ENCODE results near the gene MCRS1. TPM values are rescaled to one million over a fixed set of nuclear protein-coding genes. Genes with fewer than 3 reads are reported as not detected.
"Not testable (repeated sequence)": the region's sequence is repeated elsewhere in the genome, so short reads cannot be mapped to it uniquely, and the experiment has no call there.

MCRS1 gene
- total RNA-seq, 4 donors from 2014 or later, result 43.7 to 71.9 (median 56.4) TPM

- Histone ChIP-seq H3K27me3 (no peaks in the 10 kb centered on the region), H3K27ac (replicated peaks in 1 of 4) (no peak overlapping the region), H3K36me3 (peaks cover 0 to 7% (median 3%) of the 10 kb centered on the region in 4 donors), H3K4me1 (peaks cover 0 to 5% (median 0%) of the 10 kb centered on the region in 4 donors), H3K4me3 (no peak overlapping the region), H3K9me3 (no peaks in the 10 kb centered on the region)
- DNase-seq (ENCODE audit: extremely low spot score), result no peak
- no peak for TF ChIP-seq POLR2A (IDR thresholded peaks at IDR 0.05; ENCODE audit: low read depth)
- no peak for TF ChIP-seq EP300 (IDR thresholded peaks at IDR 0.05)
- intact Hi-C loops (cut with DNase I), result loop anchor here (10.0 kb wide), 1 partner anchor 227 kb away; no protein-coding TSS in a partner anchor
Observed at GRCh38 chr12:49511410-49511809, 56.5 kb downstream of the MCRS1 start.

GRCh38 chr12:49509681-49510080, 58.3 kb downstream of the MCRS1 start:
- H3K4me1 ChIP-seq; H3K27me3 ChIP-seq; DNase-seq (ENCODE audit: extremely low spot score); H3K27ac ChIP-seq (replicated peaks in 1 of 4); H3K4me3 ChIP-seq; H3K9me3 ChIP-seq: not testable (repeated sequence)
- H3K36me3 ChIP-seq, result peaks cover 0 to 10% (median 1%) of the 10 kb centered on the region in 4 donors
- 85% methylated on average over 8 of the region's 8 CpGs for WGBS
- intact Hi-C loops (cut with DNase I), result loop anchor here (10.0 kb wide), 1 partner anchor 225 kb away; no protein-coding TSS in a partner anchor

Small RNA genes within 50 kb of the gene (small RNA-seq; reads per million reads assigned to genes)
- gene POLR2KP1 (0 reads per million in 3 donors), gene RNU6-834P (0 reads per million in 3 donors)

Other genes starting within 250 kb of the MCRS1 start
- under 1 TPM in 2 of 4 donors, not detected in 2; 0.26 to 0.80 TPM for gene TROAP, start 244.9 kb downstream of the MCRS1 start, total RNA-seq
- gene C1QL4, start 231.0 kb downstream of the MCRS1 start, total RNA-seq, result not detected
- gene DNAJC22, start 221.3 kb downstream of the MCRS1 start, total RNA-seq, result under 1 TPM in 3 of 4 donors, not detected in 1; 0.17 to 0.34 (median 0.26) TPM
- 10 to 100 TPM in 3 of 4 donors, 1 to 10 TPM in 1; 9.5 to 16.6 (median 11.5) TPM for gene SPATS2, start 200.7 kb downstream of the MCRS1 start, total RNA-seq
- under 1 TPM in 3 of 4 donors, not detected in 1; 0.34 to 0.66 (median 0.65) TPM for gene KCNH3, start 29.1 kb downstream of the MCRS1 start, total RNA-seq
- under 1 TPM; under 0.01 to 0.46 (median 0.21) TPM for gene FAM186B, start 37.5 kb upstream of the MCRS1 start, total RNA-seq
- 10 to 100 TPM in 3 of 4 donors, 1 to 10 TPM in 1; 9.6 to 19.0 (median 13.9) TPM for gene PRPF40B, start 55.4 kb upstream of the MCRS1 start, total RNA-seq
- 10 to 100 TPM in 3 of 4 donors, 1 to 10 TPM in 1; 9.6 to 14.6 (median 12.8) TPM for gene FMNL3, start 139.3 kb upstream of the MCRS1 start, total RNA-seq
- 100 to 1,000 TPM; 228 to 395 (median 322) TPM for gene TMBIM6, start 173.4 kb upstream of the MCRS1 start, total RNA-seq